Heart left ventricle (tissue), 13 donors: ENCODE results near the gene TPRX1.

Source experiments
- POLR2A ChIP-seq, 2 donors: fragments of 450-650 bp; IDR thresholded peaks; one replicate each; pipeline ENCODE4 v1.6.1; 2017; ENCODE audit warnings: antibody characterized with exemption in 2 of 2, mild to moderate bottlenecking in 2 of 2, moderate library complexity in 2 of 2
- TF ChIP-seq, protein P1 (sequence below), 12 donors: fragments of 200-600 bp; sonication (generic) in 4 of 12; IDR thresholded peaks; one replicate each; pipeline versions ENCODE4 v1.5.0 to v1.8.0; 2018 to 2022; ENCODE audit warnings: antibody characterized with exemption in 12 of 12, mild to moderate bottlenecking in 5 of 12
- donor health status: ischemic (EF 13 %, LVEDD 7.1; RV severe dilation, severe dysfunction).
- donor health status: DM: no; HTN: yes; CAD: no.
- donor health status: DM: no; HTN: no; CAD: no.
- donor health status: ischemic (EF 25% LVEDD 6.9; RV normal size, moderate dysfunction).
- donor health status: ischemic (EF 25% LVEDD 5.7; RV mildly dilated, moderate dysfunction).
- donor health status: ischemic (EF 35%, LVEDD 5.7; RV mildly dilated, moderate dysfunction).
- donor health status: nonischemic (EF 11% LVEDD 7.7; RV severe dilation, severe dysfunction).
- donor health status: DM: yes; HTN: yes; CAD: no.
- donor health status: PGD.
- donor health status: ischemic (EF 29% LVEDD 5.4; RV normal size, mild dysfunction).
- donor health status: nonischemic (EF 23%, LVEDD 6.1; RV moderate dilation, normal function).

DNA sequence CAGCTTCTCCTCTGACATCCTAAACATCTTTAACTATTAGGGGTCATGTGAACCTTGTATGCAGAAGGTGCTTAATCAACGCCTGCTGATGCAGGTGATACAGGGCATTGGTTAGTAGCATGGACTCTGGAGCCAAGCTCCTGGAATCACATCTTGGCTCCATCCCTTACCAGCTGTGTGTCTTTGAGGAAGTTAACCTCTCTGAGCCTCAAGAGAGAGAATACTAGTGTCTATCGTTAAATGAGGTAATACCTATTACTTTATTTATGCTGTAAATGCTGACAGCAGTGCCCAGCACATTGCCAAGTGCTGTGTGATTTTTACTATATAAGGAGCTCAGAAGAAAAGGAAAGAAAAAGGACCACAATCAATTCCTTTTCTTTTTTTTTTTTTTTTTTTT is 37.0 kb downstream of the TPRX1 start:
- TF ChIP-seq, protein P1, sequence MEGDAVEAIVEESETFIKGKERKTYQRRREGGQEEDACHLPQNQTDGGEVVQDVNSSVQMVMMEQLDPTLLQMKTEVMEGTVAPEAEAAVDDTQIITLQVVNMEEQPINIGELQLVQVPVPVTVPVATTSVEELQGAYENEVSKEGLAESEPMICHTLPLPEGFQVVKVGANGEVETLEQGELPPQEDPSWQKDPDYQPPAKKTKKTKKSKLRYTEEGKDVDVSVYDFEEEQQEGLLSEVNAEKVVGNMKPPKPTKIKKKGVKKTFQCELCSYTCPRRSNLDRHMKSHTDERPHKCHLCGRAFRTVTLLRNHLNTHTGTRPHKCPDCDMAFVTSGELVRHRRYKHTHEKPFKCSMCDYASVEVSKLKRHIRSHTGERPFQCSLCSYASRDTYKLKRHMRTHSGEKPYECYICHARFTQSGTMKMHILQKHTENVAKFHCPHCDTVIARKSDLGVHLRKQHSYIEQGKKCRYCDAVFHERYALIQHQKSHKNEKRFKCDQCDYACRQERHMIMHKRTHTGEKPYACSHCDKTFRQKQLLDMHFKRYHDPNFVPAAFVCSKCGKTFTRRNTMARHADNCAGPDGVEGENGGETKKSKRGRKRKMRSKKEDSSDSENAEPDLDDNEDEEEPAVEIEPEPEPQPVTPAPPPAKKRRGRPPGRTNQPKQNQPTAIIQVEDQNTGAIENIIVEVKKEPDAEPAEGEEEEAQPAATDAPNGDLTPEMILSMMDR (IDR thresholded peaks at IDR 0.05) = no peak
- no peak for TF ChIP-seq POLR2A (IDR thresholded peaks at IDR 0.05)
